SJSA1 (cell line): Measurements from ENCODE around the gene ARMC7. TPM values are rescaled to one million over a fixed set of nuclear protein-coding genes. Genes with fewer than 3 reads are reported as not detected.
A peak's percentile ranks its signal among the peaks of the same experiment; 100 is the strongest.
"Not testable (repeated sequence)": the region's sequence is repeated elsewhere in the genome, so short reads cannot be mapped to it uniquely, and the experiment has no call there.

Experiments used
- DNase-seq, 2 experiments: peaks; one replicate each; pipeline ENCODE4 v3.0.0-alpha.2; 2015 to 2020; ENCODE audit warnings: low spot score in 2 of 2, low read depth in 1 of 2
- H3K27ac ChIP-seq: fragments of 250-450 bp; sonication (Bioruptor Pico); 2 replicates; pipeline ENCODE4 v1.5.1; 2020; ENCODE audit warnings: mild to moderate bottlenecking, moderate library complexity
- H3K27me3 ChIP-seq: fragments of 250-450 bp; sonication (Bioruptor Pico); replicated peaks from 2 replicates; pipeline ENCODE4 v1.5.1; 2020; ENCODE audit warnings: mild to moderate bottlenecking, moderate library complexity
- H3K36me3 ChIP-seq: fragments of 250-450 bp; sonication (Bioruptor Pico); 2 replicates; pipeline ENCODE4 v1.5.1; 2020; ENCODE audit warnings: mild to moderate bottlenecking
- H3K4me1 ChIP-seq: fragments of 250-450 bp; sonication (Bioruptor Pico); replicated peaks from 2 replicates; pipeline ENCODE4 v1.6.1; 2021; ENCODE audit warnings: mild to moderate bottlenecking
- H3K4me3 ChIP-seq: fragments of 250-450 bp; sonication (Bioruptor Pico); 2 replicates; pipeline ENCODE4 v1.5.1; 2020; ENCODE audit warnings: mild to moderate bottlenecking
- H3K9me3 ChIP-seq: fragments of 250-450 bp; sonication (Bioruptor Pico); replicated peaks from 2 replicates; pipeline ENCODE4 v1.5.1; 2020; ENCODE audit warnings: mild to moderate bottlenecking
- total RNA-seq: library from RNA; depleted of rRNA; stranded (reverse); fragments of >200 nt; shearing (Covaris generic); gene quantifications from 2 replicates; pipeline ENCODE4 v1.2.3, GENCODE V29; 2014

Gene ARMC7
- total RNA-seq, 1 experiment from 2014 or later, result 6.6 TPM

GRCh38 chr17:75116737-75117136, 7.0 kb downstream of the ARMC7 start:
- no peak for DNase-seq
- H3K27me3 ChIP-seq, result no peaks in the 10 kb centered on the region
- H3K4me1 ChIP-seq, result peaks cover 11% of the 10 kb centered on the region
- H3K4me3 ChIP-seq, result no peak overlapping the region
- no peak overlapping the region for H3K27ac ChIP-seq
- H3K9me3 ChIP-seq, result no peaks in the 10 kb centered on the region
- H3K36me3 ChIP-seq, result peaks cover 53% of the 10 kb centered on the region

GRCh38 chr17:75118307-75118706, 8.5 kb downstream of the ARMC7 start:
- H3K27me3 ChIP-seq, result no peaks in the 10 kb centered on the region
- no peak overlapping the region for H3K27ac ChIP-seq
- H3K4me1 ChIP-seq, result peaks cover 11% of the 10 kb centered on the region
- no peaks in the 10 kb centered on the region for H3K9me3 ChIP-seq
- no peak overlapping the region for H3K4me3 ChIP-seq
- peaks cover 55% of the 10 kb centered on the region for H3K36me3 ChIP-seq
- no peak for DNase-seq

GRCh38 chr17:75124041-75124818, 14.5 kb downstream of the ARMC7 start:
- H3K4me1 ChIP-seq, result peaks cover 27% of the 10 kb centered on the region
- peak; percentile 93 to 98 for DNase-seq
- no peaks in the 10 kb centered on the region for H3K27me3 ChIP-seq
- peaks cover 49% of the 10 kb centered on the region for H3K36me3 ChIP-seq
- no peaks in the 10 kb centered on the region for H3K9me3 ChIP-seq
- no peak overlapping the region for H3K4me3 ChIP-seq
- peak overlapping the region; percentile 75 for H3K27ac ChIP-seq

GRCh38 chr17:75124819-75125162, 15.0 kb downstream of the ARMC7 start:
- Histone ChIP-seq H3K36me3 (peaks cover 53% of the 10 kb centered on the region), H3K4me1 (peaks cover 27% of the 10 kb centered on the region), H3K9me3 (no peaks in the 10 kb centered on the region), H3K4me3 (no peak overlapping the region), H3K27me3 (no peaks in the 10 kb centered on the region), H3K27ac (peak overlapping the region; percentile 75)
- DNase-seq, result no peak

- Histone ChIP-seq H3K9me3 (no peaks in the 10 kb centered on the region), H3K4me1 (peaks cover 37% of the 10 kb centered on the region), H3K27me3 (no peaks in the 10 kb centered on the region), H3K27ac (no peak overlapping the region), H3K36me3 (peaks cover 61% of the 10 kb centered on the region), H3K4me3 (no peak overlapping the region)
- no peak for DNase-seq
These were observed 16.2 kb downstream of the ARMC7 start for GRCh38 chr17:75125984-75126383.

GRCh38 chr17:75126954-75127353, 17.2 kb downstream of the ARMC7 start:
- no peak overlapping the region for H3K27ac ChIP-seq
- H3K4me3 ChIP-seq, result no peak overlapping the region
- H3K27me3 ChIP-seq, result no peaks in the 10 kb centered on the region
- peaks cover 59% of the 10 kb centered on the region for H3K36me3 ChIP-seq
- DNase-seq, result no peak
- peaks cover 43% of the 10 kb centered on the region for H3K4me1 ChIP-seq
- no peaks in the 10 kb centered on the region for H3K9me3 ChIP-seq

GRCh38 chr17:75127936-75128335, 18.2 kb downstream of the ARMC7 start:
- not testable (repeated sequence) for H3K27ac ChIP-seq

GRCh38 chr17:75128694-75129505, 19.1 kb downstream of the ARMC7 start:
- H3K36me3 ChIP-seq, result peaks cover 61% of the 10 kb centered on the region
- H3K27ac ChIP-seq, result no peak overlapping the region
- peaks cover 45% of the 10 kb centered on the region for H3K4me1 ChIP-seq
- H3K9me3 ChIP-seq, result no peaks in the 10 kb centered on the region
- H3K4me3 ChIP-seq, result no peak overlapping the region
- H3K27me3 ChIP-seq, result no peaks in the 10 kb centered on the region
- no peak for DNase-seq

More at GRCh38 chr17:75127936-75128335, 18.2 kb downstream of the ARMC7 start:
- Histone ChIP-seq H3K4me1 (peaks cover 49% of the 10 kb centered on the region), H3K36me3 (peaks cover 65% of the 10 kb centered on the region)
- H3K27me3 ChIP-seq, H3K9me3 ChIP-seq, H3K4me3 ChIP-seq, DNase-seq: not testable (repeated sequence)

- H3K27ac ChIP-seq, result no peak overlapping the region
- H3K9me3 ChIP-seq, result no peaks in the 10 kb centered on the region
- DNase-seq, result no peak
- H3K4me3 ChIP-seq, result no peak overlapping the region
- peaks cover 65% of the 10 kb centered on the region for H3K36me3 ChIP-seq
- no peaks in the 10 kb centered on the region for H3K27me3 ChIP-seq
- peaks cover 38% of the 10 kb centered on the region for H3K4me1 ChIP-seq
These were observed 19.8 kb downstream of the ARMC7 start for GRCh38 chr17:75129576-75129975.

GRCh38 chr17:75130059-75130631, 20.4 kb downstream of the ARMC7 start:
- no peaks in the 10 kb centered on the region for H3K9me3 ChIP-seq
- peak overlapping the region; percentile 80 for H3K4me3 ChIP-seq
- peaks cover 32% of the 10 kb centered on the region for H3K4me1 ChIP-seq
- peaks cover 67% of the 10 kb centered on the region for H3K36me3 ChIP-seq
- no peak overlapping the region for H3K27ac ChIP-seq
- H3K27me3 ChIP-seq, result no peaks in the 10 kb centered on the region
- DNase-seq, result no peak

- Histone ChIP-seq H3K4me3 (peak overlapping the region; percentile 80), H3K27ac (peak overlapping the region; percentile 71), H3K4me1 (peaks cover 26% of the 10 kb centered on the region), H3K27me3 (no peaks in the 10 kb centered on the region), H3K9me3 (no peaks in the 10 kb centered on the region), H3K36me3 (peaks cover 66% of the 10 kb centered on the region)
- peak; percentile 80 to 87 for DNase-seq
These were observed 21.0 kb downstream of the ARMC7 start for GRCh38 chr17:75130632-75131277.

GRCh38 chr17:75131278-75132017, 21.7 kb downstream of the ARMC7 start, which contains the start of gene NT5C:
Gene NT5C (minus strand): TSS chr17:75131742. CDS start chr17:75131707, 35 bp downstream.
- Histone ChIP-seq H3K4me3 (peak within 1 kb of the TSS; percentile 80), H3K9me3 (no peaks in the 10 kb centered on the region), H3K36me3 (peaks cover 66% of the 10 kb centered on the region), H3K4me1 (peaks cover 22% of the 10 kb centered on the region), H3K27me3 (no peaks in the 10 kb centered on the region), H3K27ac (peak within 1 kb of the TSS; percentile 71)
- DNase-seq, result peak; percentile 91 to 96
